PFSK-1 (cell line): ENCODE measurements around the gene CAMKMT.

Source experiments
- FOXP2 ChIP-seq: optimal IDR thresholded peaks from 2 replicates; pipeline ENCODE3; 2011; ENCODE audit warnings: borderline replicate concordance, control low read depth, inconsistent platforms; ENCODE audit not compliant: insufficient read depth; ENCODE audit errors: extremely low read length, extremely low read depth
- POLR2AphosphoS5 ChIP-seq: IDR thresholded peaks from 2 replicates; pipeline ENCODE4 v1.6.1; 2012; ENCODE audit warnings: low read depth, mild to moderate bottlenecking, control low read depth, low read length, moderate library complexity
- REST ChIP-seq, 2 experiments: IDR thresholded peaks; 2 replicates each; pipeline versions ENCODE4 v1.6.1 to v1.8.0; 2011 to 2012; ENCODE audit warnings: low read depth in 2 of 2, low read length in 2 of 2, control low read depth in 1 of 2, inconsistent platforms in 1 of 2, mild to moderate bottlenecking in 1 of 2, moderate library complexity in 1 of 2; ENCODE audit not compliant: insufficient read depth in 1 of 2
- SIN3A ChIP-seq: IDR thresholded peaks from 2 replicates; pipeline ENCODE4 v1.6.1; 2012; ENCODE audit warnings: mild to moderate bottlenecking, low read length, moderate library complexity, borderline replicate concordance; ENCODE audit not compliant: insufficient read depth

- TF ChIP-seq POLR2AphosphoS5 (no peak), SIN3A (no peak), FOXP2 (no peak), REST (IDR thresholded peaks at IDR 0.05; ENCODE audit: insufficient read depth in 1 of 2, low read depth in 2 of 2, low read length in 2 of 2) (no peak)
Observed at GRCh38 chr2:44821500-44821899, 459.8 kb downstream of the CAMKMT start.
